C4-2B (cell line): Measurements from ENCODE around the gene COA1.
A peak's percentile ranks its signal among the peaks of the same experiment; 100 is the strongest.
"Not testable (repeated sequence)": the region's sequence is repeated elsewhere in the genome, so short reads cannot be mapped to it uniquely, and the experiment has no call there.

Experiments used
- H3K27ac ChIP-seq: fragments of 450-650 bp; 2 replicates; pipeline ENCODE4 v1.5.1; 2017
- ZFX ChIP-seq: fragments of 450-650 bp; IDR thresholded peaks from 2 replicates; pipeline ENCODE4 v1.6.1; 2017
- TF ChIP-seq, protein P1 (sequence below): fragments of 450-650 bp; conservative IDR thresholded peaks from 2 replicates; pipeline ENCODE4 v1.5.1; 2017; ENCODE audit warnings: mild to moderate bottlenecking

Gene COA1, protein sequence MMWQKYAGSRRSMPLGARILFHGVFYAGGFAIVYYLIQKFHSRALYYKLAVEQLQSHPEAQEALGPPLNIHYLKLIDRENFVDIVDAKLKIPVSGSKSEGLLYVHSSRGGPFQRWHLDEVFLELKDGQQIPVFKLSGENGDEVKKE

DNA sequence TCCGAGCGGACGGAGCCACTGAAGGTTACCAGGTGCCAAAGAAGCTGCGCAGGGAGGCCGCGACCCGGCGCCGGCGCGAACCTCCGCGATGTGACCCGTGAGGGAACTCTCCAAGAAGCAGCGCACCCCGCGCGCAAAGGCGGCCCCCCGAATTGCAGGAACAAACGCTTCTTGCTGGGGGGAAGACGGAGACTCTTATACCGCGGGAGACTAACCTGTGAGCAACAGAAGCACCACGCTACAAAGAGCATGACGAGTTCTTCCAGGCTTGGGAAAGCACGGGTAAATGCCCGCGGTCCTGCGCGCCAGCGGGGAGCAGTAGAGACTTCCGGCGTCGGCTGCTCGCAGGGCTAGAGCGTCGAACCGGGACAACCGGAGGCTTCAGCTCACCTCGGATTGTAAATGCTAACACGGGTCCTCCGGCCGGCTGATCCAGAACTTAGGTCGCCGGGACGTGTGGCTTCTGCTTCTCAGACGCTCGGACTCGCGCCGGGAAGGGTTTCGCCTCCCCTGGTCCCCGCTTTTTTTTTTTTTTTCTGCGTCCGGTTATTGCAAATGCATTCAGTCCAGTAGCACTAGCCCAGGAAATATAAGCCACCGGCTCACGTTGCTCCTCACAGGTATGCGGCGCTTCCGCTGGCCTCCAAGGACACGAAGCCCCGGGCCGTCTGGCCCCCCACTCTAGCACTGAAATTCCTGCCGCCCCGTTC lies at the start of gene COA1:
COA1 (minus strand) TSS at position 310 of the 710 bp plus-strand sequence. CDS start 80,909 bp downstream, outside the sequence.
- peak within 1 kb of the TSS; percentile 86 for H3K27ac ChIP-seq
- TF ChIP-seq, protein P1, sequence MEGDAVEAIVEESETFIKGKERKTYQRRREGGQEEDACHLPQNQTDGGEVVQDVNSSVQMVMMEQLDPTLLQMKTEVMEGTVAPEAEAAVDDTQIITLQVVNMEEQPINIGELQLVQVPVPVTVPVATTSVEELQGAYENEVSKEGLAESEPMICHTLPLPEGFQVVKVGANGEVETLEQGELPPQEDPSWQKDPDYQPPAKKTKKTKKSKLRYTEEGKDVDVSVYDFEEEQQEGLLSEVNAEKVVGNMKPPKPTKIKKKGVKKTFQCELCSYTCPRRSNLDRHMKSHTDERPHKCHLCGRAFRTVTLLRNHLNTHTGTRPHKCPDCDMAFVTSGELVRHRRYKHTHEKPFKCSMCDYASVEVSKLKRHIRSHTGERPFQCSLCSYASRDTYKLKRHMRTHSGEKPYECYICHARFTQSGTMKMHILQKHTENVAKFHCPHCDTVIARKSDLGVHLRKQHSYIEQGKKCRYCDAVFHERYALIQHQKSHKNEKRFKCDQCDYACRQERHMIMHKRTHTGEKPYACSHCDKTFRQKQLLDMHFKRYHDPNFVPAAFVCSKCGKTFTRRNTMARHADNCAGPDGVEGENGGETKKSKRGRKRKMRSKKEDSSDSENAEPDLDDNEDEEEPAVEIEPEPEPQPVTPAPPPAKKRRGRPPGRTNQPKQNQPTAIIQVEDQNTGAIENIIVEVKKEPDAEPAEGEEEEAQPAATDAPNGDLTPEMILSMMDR = no peak
- TF ChIP-seq ZFX = peak; percentile 79

DNA sequence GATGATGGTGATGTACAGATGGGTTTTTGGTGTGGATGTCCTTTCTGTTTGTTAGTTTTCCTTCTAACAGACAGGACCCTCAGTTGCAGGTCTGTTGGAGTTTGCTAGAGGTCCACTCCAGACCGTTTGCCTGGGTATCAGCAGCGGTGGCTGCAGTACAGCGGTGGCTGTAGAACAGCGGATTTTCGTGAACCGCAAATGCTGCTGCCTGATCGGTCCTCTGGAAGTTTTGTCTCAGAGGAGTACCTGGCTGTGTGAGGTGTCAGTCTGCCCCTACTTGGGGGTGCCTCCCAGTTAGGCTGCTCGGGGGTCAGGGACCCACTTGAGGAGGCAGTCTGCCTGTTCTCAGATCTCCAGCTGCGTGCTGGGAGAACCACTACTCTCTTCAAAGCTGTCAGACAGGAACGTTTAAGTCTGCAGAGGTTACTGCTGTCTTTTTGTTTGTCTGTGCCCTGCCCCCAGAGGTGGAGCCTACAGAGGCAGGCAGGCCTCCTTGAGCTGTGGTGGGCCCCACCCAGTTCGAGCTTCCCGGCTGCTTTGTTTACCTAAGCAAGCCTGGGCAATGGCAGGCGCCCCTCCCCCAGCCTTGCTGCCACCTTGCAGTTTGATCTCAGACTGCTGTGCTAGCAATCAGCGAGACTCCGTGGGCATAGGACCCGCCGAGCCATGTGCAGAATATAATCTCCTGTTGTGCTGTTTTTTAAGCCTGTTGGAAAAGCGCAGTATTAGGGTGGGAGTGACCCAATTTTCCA lies 49.1 kb upstream of the COA1 start:
- peak overlapping the region; percentile 37 for H3K27ac ChIP-seq

DNA sequence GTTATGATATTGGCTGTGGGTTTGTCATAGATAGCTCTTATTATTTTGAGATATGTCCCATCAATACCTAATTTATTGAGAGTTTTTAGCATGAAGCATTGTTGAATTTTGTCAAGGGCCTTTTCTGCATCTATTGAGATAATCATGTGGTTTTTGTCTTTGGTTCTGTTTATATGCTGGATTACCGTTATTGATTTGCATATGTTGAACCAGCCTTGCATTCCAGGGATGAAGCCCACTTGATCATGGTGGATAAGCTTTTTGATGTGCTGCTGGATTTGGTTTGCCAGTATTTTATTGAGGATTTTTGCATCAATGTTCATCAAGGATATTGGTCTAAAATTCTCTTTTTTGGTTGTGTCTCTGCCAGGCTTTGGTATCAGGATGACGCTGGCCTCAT lies 45.9 kb upstream of the COA1 start:
- H3K27ac ChIP-seq = not testable (repeated sequence)

DNA sequence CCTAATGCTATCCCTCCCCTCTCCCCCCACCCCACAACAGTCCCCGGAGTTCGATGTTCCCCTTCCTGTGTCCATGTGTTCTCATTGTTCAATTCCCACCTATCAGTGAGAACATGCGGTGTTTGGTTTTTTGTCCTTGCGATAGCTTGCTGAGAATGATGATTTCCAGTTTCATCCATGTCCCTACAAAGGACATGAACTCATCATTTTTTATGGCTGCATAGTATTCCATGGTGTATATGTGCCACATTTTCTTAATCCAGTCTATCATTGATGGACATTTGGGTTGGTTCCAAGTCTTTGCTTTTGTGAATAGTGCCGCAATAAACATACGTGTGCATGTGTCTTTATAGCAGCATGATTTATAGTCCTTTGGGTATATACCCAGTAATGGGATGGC lies 43.9 kb upstream of the COA1 start:
- H3K27ac ChIP-seq = not testable (repeated sequence)

DNA sequence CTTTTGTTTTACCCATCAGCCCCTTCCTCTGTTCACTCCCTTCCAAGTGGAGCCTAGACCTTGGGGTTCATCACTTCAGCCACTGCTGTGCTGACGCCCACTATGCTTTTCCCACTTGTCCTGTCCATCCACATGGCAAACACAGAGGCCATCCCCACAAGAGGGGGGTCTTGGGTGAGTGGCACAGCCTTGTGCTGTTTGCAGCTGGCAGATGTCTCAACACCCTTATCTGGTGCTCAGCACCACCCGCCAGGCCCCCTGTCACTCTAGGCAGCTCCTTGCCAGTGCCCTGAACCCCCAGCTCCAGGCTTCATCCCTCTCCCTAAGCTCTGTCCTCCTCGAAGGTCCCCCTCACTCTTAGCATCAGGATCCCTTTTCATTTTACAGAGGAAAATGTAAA lies 42.2 kb upstream of the COA1 start:
- no peak for TF ChIP-seq ZFX
- TF ChIP-seq, protein P1 = no peak

DNA sequence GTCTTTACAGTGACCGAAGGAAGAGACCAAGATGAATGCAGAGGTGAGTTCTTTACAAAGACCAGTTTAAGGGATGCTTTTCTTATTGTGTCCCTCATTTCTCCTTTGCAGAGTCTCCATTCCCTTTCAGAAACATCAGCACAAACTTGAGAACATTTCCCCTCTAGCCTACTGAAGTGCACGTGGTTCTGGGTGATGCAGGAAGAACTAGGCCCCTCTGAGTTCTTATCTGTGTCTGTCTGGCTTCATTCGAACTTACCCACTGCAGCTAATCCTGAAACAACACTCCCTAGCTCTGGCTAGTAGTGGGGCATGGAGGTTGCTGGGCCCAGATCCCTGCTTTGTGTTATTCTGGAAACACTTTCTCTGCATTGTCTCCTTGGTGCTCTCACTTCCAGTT lies 41.8 kb upstream of the COA1 start:
- TF ChIP-seq, protein P1 = no peak
- TF ChIP-seq ZFX = no peak

More for the DNA sequence above, 42.2 kb upstream of the COA1 start:
- no peak overlapping the region for H3K27ac ChIP-seq

DNA sequence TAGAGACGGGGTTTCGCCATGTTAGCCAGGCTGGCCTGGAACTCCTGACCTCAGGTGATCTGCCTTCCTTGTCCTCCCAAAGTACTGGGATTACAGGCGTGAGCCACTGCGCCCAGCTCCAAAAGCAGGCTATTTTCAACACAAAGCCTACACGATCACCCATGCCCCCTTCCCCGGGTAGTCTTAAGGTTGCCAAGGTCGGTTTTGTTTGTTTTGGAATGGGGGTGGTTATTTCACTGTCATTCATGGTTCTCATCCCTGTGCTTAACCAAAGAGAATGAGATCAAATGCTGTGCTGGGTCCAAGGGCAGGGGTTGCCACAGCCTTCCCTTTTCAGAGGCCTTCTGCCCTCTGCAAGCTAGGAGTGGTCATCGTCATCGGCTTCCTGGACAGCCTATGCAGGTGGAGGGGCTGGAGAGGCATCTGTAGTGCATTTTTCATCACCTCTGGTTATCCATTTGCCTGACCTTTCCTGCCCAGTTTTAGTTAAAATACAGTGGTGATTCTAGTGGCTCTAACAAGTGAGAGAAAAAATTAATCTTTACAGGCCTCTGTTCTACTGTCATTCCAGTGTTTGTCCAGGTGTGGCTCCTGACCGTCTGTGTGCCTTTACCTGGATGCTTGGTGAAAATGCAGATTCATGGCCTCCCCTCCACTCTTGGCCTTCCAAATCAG lies 40.6 kb upstream of the COA1 start:
- no peak for TF ChIP-seq ZFX
- TF ChIP-seq, protein P1 = no peak
- no peak overlapping the region for H3K27ac ChIP-seq

More for the DNA sequence above, 41.8 kb upstream of the COA1 start:
- H3K27ac ChIP-seq = no peak overlapping the region

DNA sequence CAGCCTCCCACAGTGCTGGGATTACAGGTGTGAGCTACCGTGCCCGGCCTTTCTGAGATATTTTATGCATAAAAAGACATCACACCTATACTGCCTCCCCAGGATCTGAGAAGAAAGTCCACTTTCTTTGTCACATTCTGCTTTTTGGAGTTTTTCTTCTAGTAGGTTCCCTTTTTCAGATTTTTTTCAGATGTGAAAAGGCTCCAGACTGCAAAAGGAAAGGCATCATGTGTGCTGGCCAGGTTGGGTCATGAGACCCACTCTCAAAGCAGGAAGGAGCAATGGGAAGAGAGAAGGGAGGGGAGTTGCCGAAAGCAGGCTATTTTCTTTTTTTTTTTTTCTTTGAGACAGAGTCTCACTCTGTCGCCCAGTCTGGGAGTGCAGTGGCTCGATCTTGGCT lies 40.0 kb upstream of the COA1 start:
- H3K27ac ChIP-seq = no peak overlapping the region
- TF ChIP-seq, protein P1 = no peak
- no peak for TF ChIP-seq ZFX
